ENCODE measurements around the gene PLEKHG4B.
"Not testable (repeated sequence)": the region's sequence is repeated elsewhere in the genome, so short reads cannot be mapped to it uniquely, and the experiment has no call there.

Gene PLEKHG4B

GRCh38 chr5:191036-191948 is 99.3 kb downstream of the PLEKHG4B start, which contains the start of gene LRRC14B:
LRRC14B (plus strand) TSS chr5:191495; CDS start chr5:191539, 44 bp downstream.
- DNase-seq, result no peak

GRCh38 chr5:191949-192690 is 100.2 kb downstream of the PLEKHG4B start:
- no peak for DNase-seq

- DNase-seq, result no peak
Observed at GRCh38 chr5:192691-192969, 100.7 kb downstream of the PLEKHG4B start.

GRCh38 chr5:192970-193831 is 101.2 kb downstream of the PLEKHG4B start:
- DNase-seq, result no peak

GRCh38 chr5:194102-194501 is 102.1 kb downstream of the PLEKHG4B start:
- DNase-seq, result no peak

- no peak for DNase-seq
Observed at GRCh38 chr5:194603-195209, 102.7 kb downstream of the PLEKHG4B start.

GRCh38 chr5:195401-196160 is 103.6 kb downstream of the PLEKHG4B start:
- no peak for DNase-seq

GRCh38 chr5:196350-196749 is 104.4 kb downstream of the PLEKHG4B start:
- no peak for DNase-seq

- not testable (repeated sequence) for DNase-seq
Observed at GRCh38 chr5:197031-197430, 105.1 kb downstream of the PLEKHG4B start.

- no peak for DNase-seq
Observed at GRCh38 chr5:197892-198489, 106.0 kb downstream of the PLEKHG4B start.

GRCh38 chr5:198516-199196 is 106.7 kb downstream of the PLEKHG4B start:
- DNase-seq, result no peak

- no peak for DNase-seq
Observed at GRCh38 chr5:199197-199949, 107.4 kb downstream of the PLEKHG4B start.

GRCh38 chr5:199950-200645 is 108.1 kb downstream of the PLEKHG4B start:
- DNase-seq, result no peak

- no peak for DNase-seq
Observed at GRCh38 chr5:200985-201384, 109.0 kb downstream of the PLEKHG4B start.

GRCh38 chr5:201672-202071 is 109.7 kb downstream of the PLEKHG4B start:
- DNase-seq, result no peak

- DNase-seq, result no peak
Observed at GRCh38 chr5:203246-203930, 111.4 kb downstream of the PLEKHG4B start.

GRCh38 chr5:204001-204400 is 112.0 kb downstream of the PLEKHG4B start:
- DNase-seq, result no peak

- no peak for DNase-seq
Observed at GRCh38 chr5:204462-204861, 112.5 kb downstream of the PLEKHG4B start.
